H1 (cell line): ENCODE data around the gene CPSF7. TPM values are rescaled to one million over a fixed set of nuclear protein-coding genes. Genes with fewer than 3 reads are reported as not detected.
A peak's percentile ranks its signal among the peaks of the same experiment; 100 is the strongest.

Experiments used
- CTCF ChIA-PET: fragments of 300-600 bp; sonication (Branson Sonifier 250); formaldehyde crosslinking; loops from one replicate; lab custom pipeline; 2021; ENCODE audit not compliant: partially characterized antibody; lab: Charles Lee
- POLR2A ChIA-PET: fragments of 300-600 bp; sonication (Branson Sonifier 250); formaldehyde crosslinking; loops from one replicate; lab custom pipeline; 2021; ENCODE audit warnings: inconsistent platforms; ENCODE audit not compliant: partially characterized antibody; lab: Charles Lee
- DNase-seq, 2 experiments: peaks; one replicate each; pipeline versions ENCODE4 v3.0.0 to v3.0.0-alpha.2; 2010 to 2022; ENCODE audit warnings: low spot score in 2 of 2, low read depth in 1 of 2, mixed read lengths in 1 of 2
- FAIRE-seq: peaks from 2 replicates; lab custom pipeline; 2011; peaks lifted over from hg19 to GRCh38; lab: Jason Lieb, UNC
- H2AFZ ChIP-seq: 2 replicates; pipeline ENCODE4 v1.8.1; 2012; ENCODE audit warnings: low read length, inconsistent platforms
- H2AK5ac ChIP-seq: 2 replicates; pipeline ENCODE4 v1.6.1; 2013; ENCODE audit warnings: low read depth, low read length
- H2BK120ac ChIP-seq: replicated peaks from 2 replicates; pipeline ENCODE3; 2013; ENCODE audit warnings: low read depth, low read length, inconsistent platforms
- H2BK12ac ChIP-seq: 2 replicates; pipeline ENCODE4 v1.6.1; 2013; ENCODE audit warnings: low read depth, low read length
- H2BK15ac ChIP-seq: 2 replicates; pipeline ENCODE4 v1.6.1; 2013; ENCODE audit warnings: low read length
- H2BK20ac ChIP-seq: 2 replicates; pipeline ENCODE4 v1.6.1; 2013; ENCODE audit warnings: low read length
- H2BK5ac ChIP-seq: 2 replicates; pipeline ENCODE4 v1.6.1; 2013; ENCODE audit warnings: low read depth, low read length
- H3K14ac ChIP-seq: 2 replicates; pipeline ENCODE4 v1.6.1; 2013; ENCODE audit warnings: inconsistent platforms; ENCODE audit not compliant: insufficient read length
- H3K18ac ChIP-seq: 2 replicates; pipeline ENCODE4 v1.6.1; 2013; ENCODE audit warnings: low read length; ENCODE audit errors: extremely low read depth
- H3K23ac ChIP-seq: 2 replicates; pipeline ENCODE4 v1.6.1; 2013; ENCODE audit warnings: inconsistent platforms; ENCODE audit not compliant: insufficient read length
- H3K23me2 ChIP-seq: 2 replicates; pipeline ENCODE4 v1.6.1; 2013; ENCODE audit warnings: low read depth, low read length
- H3K27ac ChIP-seq: 2 replicates; pipeline ENCODE4 v1.6.1; 2011; ENCODE audit warnings: low read depth, low read length, inconsistent platforms
- H3K27me3 ChIP-seq, 4 experiments: replicated peaks in 1 of 4; 1 replicate in 1 of 4; 2 replicates in 3 of 4; pipeline versions ENCODE4 v1.6.1 to v1.8.1; 2011 to 2013; ENCODE audit warnings: low read length in 3 of 4, mild to moderate bottlenecking in 3 of 4, inconsistent platforms in 2 of 4, mixed read lengths in 2 of 4, moderate library complexity in 1 of 4; ENCODE audit not compliant: control insufficient read depth in 3 of 4, insufficient read depth in 3 of 4; ENCODE audit errors: extremely low read depth in 1 of 4
- H3K36me3 ChIP-seq, 4 experiments: 2 replicates each; pipeline versions ENCODE4 v1.6.1 to v1.8.1; 2011 to 2013; ENCODE audit warnings: mild to moderate bottlenecking in 4 of 4, low read length in 3 of 4, moderate library complexity in 2 of 4, control low read depth in 1 of 4, inconsistent platforms in 1 of 4; ENCODE audit not compliant: insufficient read depth in 4 of 4, control insufficient read depth in 2 of 4
- H3K4ac ChIP-seq: replicated peaks from 2 replicates; pipeline ENCODE3; 2013; ENCODE audit warnings: low read length, low read depth, mixed read lengths, inconsistent platforms; ENCODE audit not compliant: insufficient read length
- H3K4me1 ChIP-seq, 4 experiments: replicated peaks in 1 of 4; 1 replicate in 1 of 4; 2 replicates in 3 of 4; pipeline versions ENCODE4 v1.6.1 to v1.8.1; 2011 to 2013; ENCODE audit warnings: low read length in 3 of 4, inconsistent platforms in 2 of 4, mixed read lengths in 1 of 4; ENCODE audit not compliant: insufficient read depth in 4 of 4, control insufficient read depth in 3 of 4
- H3K4me2 ChIP-seq, 2 experiments: 2 replicates each; pipeline versions ENCODE4 v1.6.1 to v1.8.1; 2011 to 2013; ENCODE audit warnings: low read depth in 2 of 2, low read length in 2 of 2, control low read depth in 1 of 2, inconsistent platforms in 1 of 2, mild to moderate bottlenecking in 1 of 2; ENCODE audit not compliant: insufficient read depth in 1 of 2
- H3K4me3 ChIP-seq, 4 experiments: fragments of 200-600, 300-600 bp in 1 of 4; sonication (generic), shearing (Covaris generic), sonication (Bioruptor Twin) in 1 of 4; 2 replicates each; pipeline versions ENCODE4 v1.5.1 to v1.8.1; 2011 to 2016; ENCODE audit warnings: low read length in 4 of 4, low read depth in 3 of 4, control low read depth in 2 of 4, inconsistent platforms in 2 of 4, mild to moderate bottlenecking in 2 of 4, mixed read lengths in 1 of 4, moderate library complexity in 1 of 4; ENCODE audit not compliant: insufficient read depth in 2 of 4; ENCODE audit errors: extremely low read depth in 1 of 4
- H3K56ac ChIP-seq: replicated peaks from 2 replicates; pipeline ENCODE3; 2013; ENCODE audit warnings: low read depth, mild to moderate bottlenecking, mixed read lengths, low read length, inconsistent platforms; ENCODE audit not compliant: insufficient read length
- H3K79me1 ChIP-seq: 2 replicates; pipeline ENCODE4 v1.6.1; 2013; ENCODE audit warnings: low read depth, low read length, control low read depth
- H3K79me2 ChIP-seq, 2 experiments: 2 replicates each; pipeline versions ENCODE4 v1.6.1 to v1.8.1; 2012 to 2013; ENCODE audit warnings: low read length in 2 of 2, mild to moderate bottlenecking in 2 of 2, inconsistent platforms in 1 of 2; ENCODE audit not compliant: insufficient read depth in 2 of 2, control insufficient read depth in 1 of 2
- H3K9ac ChIP-seq, 4 experiments: replicated peaks in 1 of 4; 1 replicate in 1 of 4; 2 replicates in 3 of 4; pipeline versions ENCODE4 v1.6.1 to v1.8.1; 2011 to 2013; ENCODE audit warnings: low read depth in 3 of 4, low read length in 3 of 4, control low read depth in 2 of 4, mild to moderate bottlenecking in 2 of 4, moderate library complexity in 2 of 4, inconsistent platforms in 1 of 4; ENCODE audit errors: extremely low read depth in 1 of 4
- H3K9me3 ChIP-seq, 2 experiments: 2 replicates each; pipeline versions ENCODE4 v1.6.1 to v1.8.1; 2012 to 2013; ENCODE audit warnings: mild to moderate bottlenecking in 2 of 2, moderate library complexity in 2 of 2, control low read depth in 1 of 2, inconsistent platforms in 1 of 2, low read depth in 1 of 2, low read length in 1 of 2, mixed read lengths in 1 of 2; ENCODE audit not compliant: insufficient read depth in 2 of 2
- H4K20me1 ChIP-seq, 2 experiments: replicated peaks in 1 of 2; 2 replicates each; pipeline versions ENCODE3 to v1.8.1; 2011 to 2013; ENCODE audit warnings: inconsistent platforms in 2 of 2, low read length in 2 of 2, mild to moderate bottlenecking in 1 of 2; ENCODE audit not compliant: insufficient read depth in 2 of 2, control insufficient read depth in 1 of 2
- H4K5ac ChIP-seq: 2 replicates; pipeline ENCODE4 v1.6.1; 2013; ENCODE audit warnings: low read length, low read depth, mixed read lengths, inconsistent platforms; ENCODE audit not compliant: insufficient read length
- H4K8ac ChIP-seq: 2 replicates; pipeline ENCODE4 v1.8.0; 2013; ENCODE audit warnings: mild to moderate bottlenecking, moderate library complexity, low read length, inconsistent platforms; ENCODE audit not compliant: insufficient read depth; ENCODE audit errors: extremely low read depth
- H4K91ac ChIP-seq: replicated peaks from 2 replicates; pipeline ENCODE3; 2013; ENCODE audit warnings: low read length, mixed read lengths, inconsistent platforms; ENCODE audit not compliant: insufficient read length
- CHD2 ChIP-seq: IDR thresholded peaks from 2 replicates; pipeline ENCODE4 v1.6.1; 2012; ENCODE audit warnings: low read length, improper control_type of control experiment
- EZH2 ChIP-seq: fragments of 200-600 bp; sonication (generic); IDR thresholded peaks from 2 replicates; pipeline ENCODE4 v1.7.1; 2012; ENCODE audit warnings: low read depth, mild to moderate bottlenecking, moderate library complexity, low read length, inconsistent platforms; ENCODE audit not compliant: severe bottlenecking
- GABPA ChIP-seq: IDR thresholded peaks from 2 replicates; pipeline ENCODE4 v1.6.1; 2011; ENCODE audit warnings: mild to moderate bottlenecking, low read length, moderate library complexity, borderline replicate concordance; ENCODE audit not compliant: insufficient read depth
- HDAC2 ChIP-seq, 2 experiments: fragments of 300-600 bp in 1 of 2; sonication (generic) in 1 of 2; IDR thresholded peaks; 2 replicates each; pipeline ENCODE4 v1.6.1; 2011 to 2012; ENCODE audit warnings: low read depth in 2 of 2, low read length in 2 of 2, mild to moderate bottlenecking in 2 of 2, moderate library complexity in 2 of 2, borderline replicate concordance in 1 of 2, inconsistent platforms in 1 of 2
- JUN ChIP-seq: IDR thresholded peaks from 2 replicates; pipeline ENCODE4 v1.6.1; 2011; ENCODE audit warnings: low read depth, mild to moderate bottlenecking, improper control_type of control experiment, low read length
- RBBP5 ChIP-seq: IDR thresholded peaks from 2 replicates; pipeline ENCODE4 v1.7.1; 2012; ENCODE audit warnings: low read depth, mild to moderate bottlenecking, inconsistent platforms, low read length, moderate library complexity, borderline replicate concordance
- SIX5 ChIP-seq: IDR thresholded peaks from 2 replicates; pipeline ENCODE4 v1.6.1; 2011; ENCODE audit warnings: mild to moderate bottlenecking, low read depth, low read length
- TAF7 ChIP-seq: optimal IDR thresholded peaks from 2 replicates; pipeline ENCODE3; 2011; ENCODE audit warnings: low read depth, mild to moderate bottlenecking, inconsistent platforms, low read length, moderate library complexity, borderline replicate concordance
- TBP ChIP-seq: IDR thresholded peaks from 2 replicates; pipeline ENCODE4 v1.6.1; 2011; ENCODE audit warnings: low read depth, low read length, improper control_type of control experiment
- TCF12 ChIP-seq: IDR thresholded peaks from 2 replicates; pipeline ENCODE4 v1.6.1; 2011; ENCODE audit warnings: low read depth, mild to moderate bottlenecking, low read length
- ZNF274 ChIP-seq: IDR thresholded peaks from 2 replicates; pipeline ENCODE4 v1.7.0; 2012; ENCODE audit warnings: low read length, borderline replicate concordance; ENCODE audit errors: extremely low read depth
- WGBS, 2 experiments: shearing (Covaris generic) in 1 of 2; methylation state at CpG; one replicate each; pipeline versions ENCODE4 v1.1.6 to v1.1.7; 2013 to 2015; ENCODE audit warnings: low lambda C conversion rate in 2 of 2, mixed read lengths in 2 of 2, inconsistent platforms in 1 of 2, low coverage in 1 of 2, missing lambda C conversion rate in 1 of 2; ENCODE audit not compliant: insufficient replicate concordance in 2 of 2, insufficient coverage in 1 of 2, insufficient read length in 1 of 2; ENCODE audit errors: extremely low coverage in 1 of 2, missing lambda C conversion rate in 1 of 2; 5-methylcytosine and 5-hydroxymethylcytosine counted together
- polyA plus RNA-seq, 7 experiments: library from polyadenylated mRNA; depleted of rRNA in 3 of 7; stranded (reverse) in 5 of 7; unstranded in 2 of 7; fragments of >200 nt in 5 of 7; fragments of 200-250 nt in 2 of 7; gene quantifications; 1 replicate in 5 of 7; 2 replicates in 1 of 7; 4 replicates in 1 of 7; pipeline versions ENCODE4 v1.2.1 to v1.2.3, GENCODE V29; 2011 to 2013; ENCODE audit warnings: missing spikeins in 2 of 7, mixed read lengths in 2 of 7
- total RNA-seq: library from RNA; stranded (reverse); fragmentation: NEBNext Ultra II Directional; extraction: Animal tissue kit (Norgen Biotek cat#: 25700); gene quantifications from 2 replicates; pipeline ENCODE4 v1.2.1, GENCODE V29; 2021
- TF ChIP-seq, protein P1 (sequence below): IDR thresholded peaks from 2 replicates; pipeline ENCODE4 v1.6.1; 2012; ENCODE audit warnings: inconsistent platforms
- TF ChIP-seq, protein P2 (sequence below): IDR thresholded peaks from 2 replicates; pipeline ENCODE4 v1.6.1; 2012; ENCODE audit warnings: inconsistent platforms

The CPSF7 gene
- total and polyA plus RNA-seq, 2 of the 8 experiments (the other 6 are each of a cell fraction or from before 2014, with no cell fraction given): 95.9 to 122 TPM

DNA sequence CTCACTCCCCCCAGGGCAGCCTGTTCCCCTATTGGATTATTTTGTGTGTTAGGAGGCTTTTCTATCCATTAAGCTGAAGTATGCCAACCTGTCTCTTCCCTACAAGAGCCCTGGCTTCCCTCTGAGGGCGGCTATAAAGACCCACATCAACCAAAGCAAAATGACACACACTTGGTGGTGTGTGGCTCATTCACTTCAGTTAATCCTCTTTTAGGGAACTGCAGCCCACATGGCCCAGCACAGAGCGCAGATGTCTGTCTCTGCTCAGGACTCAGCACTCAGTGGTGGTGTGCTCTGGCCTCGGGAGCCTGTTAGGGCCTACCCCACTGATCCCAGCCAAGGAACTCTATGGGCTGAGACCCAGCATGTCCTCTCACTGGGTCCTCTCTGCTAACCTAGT is 46.6 kb upstream of the CPSF7 start:
- Histone ChIP-seq H3K4me3 (no peak overlapping the region), H3K36me3 (no peaks in the 10 kb centered on the region), H3K18ac (no peak overlapping the region), H2BK120ac (no peak overlapping the region), H2BK5ac (no peak overlapping the region), H2AK5ac (no peak overlapping the region), H3K4me1 (peaks cover 0 to 11% (median 3%) of the 10 kb centered on the region in 4 experiments; a peak in 4 of 7 replicates), H3K27ac (no peak overlapping the region), H2BK15ac (no peak overlapping the region), H3K14ac (no peak overlapping the region), H4K91ac (no peak overlapping the region), H2AFZ (no peak overlapping the region), H3K9ac (no peak overlapping the region), H3K4ac (no peak overlapping the region), H3K79me2 (no peaks in the 10 kb centered on the region), H3K56ac (no peak overlapping the region), H3K4me2 (no peak overlapping the region), H3K79me1 (no peaks in the 10 kb centered on the region), H3K9me3 (no peaks in the 10 kb centered on the region), H3K23ac (no peak overlapping the region), H4K8ac (no peak overlapping the region), H4K5ac (no peak overlapping the region), H2BK12ac (0 out of 2 replicates have a peak overlapping the region, but pooled peaks have one; percentile 27), H4K20me1 (peaks cover 0 to 2% of the 10 kb centered on the region in 2 experiments), H3K27me3 (no peaks in the 10 kb centered on the region), H2BK20ac (peak overlapping the region; percentile 32; the same call in 1 of the 2 replicates), H3K23me2 (no peaks in the 10 kb centered on the region)
- ChIA-PET POLR2A (interaction anchor here (1.0 to 2.8 kb wide), 5 partner anchors 34 to 153 kb away, joined by 3 to 11 read pairs (median 7); partner anchors contain the start of genes CPSF7 and SDHAF2), CTCF (interaction anchor here (1.1 to 57.8 kb wide), 18 partner anchors 8 to 257 kb away, joined by 3 to 2106 read pairs (median 15); partner anchors contain the start of gene LRRC10B)
- DNase-seq (no peak), FAIRE-seq (no peak)
- WGBS, 2 experiments: 93% methylated on average over 3 of the region's 3 CpGs; no CpG with 5 or more reads in 1 of the 2 experiments
- TF ChIP-seq, protein P1, sequence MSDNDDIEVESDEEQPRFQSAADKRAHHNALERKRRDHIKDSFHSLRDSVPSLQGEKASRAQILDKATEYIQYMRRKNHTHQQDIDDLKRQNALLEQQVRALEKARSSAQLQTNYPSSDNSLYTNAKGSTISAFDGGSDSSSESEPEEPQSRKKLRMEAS: no peak
- TF ChIP-seq EZH2: no peak
- no peak for TF ChIP-seq ZNF274
- no peak for TF ChIP-seq JUN
- no peak for TF ChIP-seq TBP
- no peak for TF ChIP-seq TCF12
- no peak for TF ChIP-seq SIX5
- no peak for TF ChIP-seq TAF7
- no peak for TF ChIP-seq HDAC2 (IDR thresholded peaks at IDR 0.05; ENCODE audit: borderline replicate concordance in 1 of 2, low read depth in 2 of 2, low read length in 2 of 2)
- no peak for TF ChIP-seq CHD2
- TF ChIP-seq, protein P2, sequence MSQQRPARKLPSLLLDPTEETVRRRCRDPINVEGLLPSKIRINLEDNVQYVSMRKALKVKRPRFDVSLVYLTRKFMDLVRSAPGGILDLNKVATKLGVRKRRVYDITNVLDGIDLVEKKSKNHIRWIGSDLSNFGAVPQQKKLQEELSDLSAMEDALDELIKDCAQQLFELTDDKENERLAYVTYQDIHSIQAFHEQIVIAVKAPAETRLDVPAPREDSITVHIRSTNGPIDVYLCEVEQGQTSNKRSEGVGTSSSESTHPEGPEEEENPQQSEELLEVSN: no peak
- TF ChIP-seq RBBP5: no peak
- no peak for TF ChIP-seq GABPA
